Muscle of arm (tissue), 12 donors: ENCODE data around the gene RTEL1. TPM values are rescaled to one million over a fixed set of nuclear protein-coding genes. Genes with fewer than 3 reads are reported as not detected.

Experiments used
- DNase-seq: peaks from one replicate; pipeline ENCODE4 v3.0.0-alpha.2; 2013
- polyA plus RNA-seq, 12 donors: library from polyadenylated mRNA; unstranded; fragments of 120-200 nt; gene quantifications; one replicate each; pipeline ENCODE4 v1.2.1, GENCODE V29; 2013; ENCODE audit not compliant: insufficient read length in 12 of 12

RTEL1 gene
- polyA plus RNA-seq, 12 donors, result 8.2 to 18.1 (median 10.8) TPM; not detected in 1

GRCh38 chr20:63740070-63740626, 82.0 kb downstream of the RTEL1 start:
- DNase-seq, result no peak

DNA sequence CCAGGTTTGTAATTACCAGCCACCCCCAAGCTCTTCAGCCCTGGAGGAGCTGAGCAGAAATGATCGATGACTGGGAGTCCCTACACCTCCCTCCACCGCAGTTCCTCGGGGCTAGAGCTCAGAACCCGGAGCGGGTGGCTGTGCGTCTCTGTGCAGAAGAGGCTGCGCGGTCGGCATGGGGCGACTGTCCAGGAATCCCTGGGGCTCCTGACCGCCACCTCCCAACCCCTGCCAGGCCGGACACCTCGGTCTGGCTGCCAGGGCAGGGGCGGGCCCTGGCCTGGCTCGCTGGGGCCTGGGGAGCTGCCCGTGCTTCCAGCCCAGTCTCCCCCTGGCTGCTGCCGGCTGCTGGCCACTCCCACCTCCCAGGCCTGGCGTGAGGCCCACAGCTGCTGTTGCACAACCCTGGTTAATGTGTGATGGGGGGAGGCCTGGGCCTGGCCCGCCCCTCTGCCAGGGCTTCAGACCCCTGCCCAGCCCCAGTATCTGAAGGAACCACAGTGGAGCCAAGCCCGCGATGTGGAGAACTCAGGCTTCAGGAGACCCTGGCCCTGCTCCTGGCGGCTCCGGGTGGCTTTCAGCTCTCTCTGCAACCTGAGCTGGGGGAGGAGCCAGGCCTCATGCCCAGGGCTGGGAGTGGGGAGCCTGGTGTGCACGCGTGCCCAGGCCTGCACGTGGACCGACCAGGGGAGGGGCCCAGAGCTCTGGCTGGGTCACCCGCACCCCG, 82.7 kb downstream of the RTEL1 start:
- peak; percentile 93 for DNase-seq

GRCh38 chr20:63741354-63741675, 83.2 kb downstream of the RTEL1 start:
- DNase-seq, result no peak

DNA sequence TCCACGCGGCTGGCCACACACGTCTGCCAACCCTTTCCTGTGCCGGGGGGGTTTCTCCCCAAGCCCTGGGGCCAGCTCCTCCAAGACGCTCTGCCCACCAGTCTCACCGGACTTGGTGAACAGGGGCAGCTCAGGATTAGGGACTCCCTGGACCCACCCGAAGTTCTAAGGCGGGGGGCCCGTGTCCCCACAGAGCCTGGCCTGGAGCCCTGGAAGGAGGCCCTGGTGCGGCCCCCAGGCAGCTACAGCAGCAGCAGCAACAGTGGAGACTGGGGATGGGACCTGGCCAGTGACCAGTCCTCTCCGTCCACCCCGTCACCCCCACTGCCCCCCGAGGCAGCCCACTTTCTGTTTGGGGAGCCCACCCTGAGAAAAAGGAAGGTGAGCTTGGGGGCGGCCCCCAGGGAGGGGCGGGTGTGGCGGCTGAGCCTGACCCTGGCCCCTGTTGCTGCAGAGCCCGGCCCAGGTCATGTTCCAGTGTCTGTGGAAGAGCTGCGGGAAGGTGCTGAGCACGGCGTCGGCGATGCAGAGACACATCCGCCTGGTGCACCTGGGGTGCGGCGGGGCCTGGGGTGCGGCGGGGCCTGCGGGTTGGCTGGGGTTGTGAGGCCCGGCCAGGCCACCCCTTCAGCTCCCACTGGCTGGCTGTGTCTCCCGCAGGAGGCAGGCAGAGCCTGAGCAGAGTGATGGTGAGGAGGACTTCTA, 83.7 kb downstream of the RTEL1 start:
- no peak for DNase-seq

DNA sequence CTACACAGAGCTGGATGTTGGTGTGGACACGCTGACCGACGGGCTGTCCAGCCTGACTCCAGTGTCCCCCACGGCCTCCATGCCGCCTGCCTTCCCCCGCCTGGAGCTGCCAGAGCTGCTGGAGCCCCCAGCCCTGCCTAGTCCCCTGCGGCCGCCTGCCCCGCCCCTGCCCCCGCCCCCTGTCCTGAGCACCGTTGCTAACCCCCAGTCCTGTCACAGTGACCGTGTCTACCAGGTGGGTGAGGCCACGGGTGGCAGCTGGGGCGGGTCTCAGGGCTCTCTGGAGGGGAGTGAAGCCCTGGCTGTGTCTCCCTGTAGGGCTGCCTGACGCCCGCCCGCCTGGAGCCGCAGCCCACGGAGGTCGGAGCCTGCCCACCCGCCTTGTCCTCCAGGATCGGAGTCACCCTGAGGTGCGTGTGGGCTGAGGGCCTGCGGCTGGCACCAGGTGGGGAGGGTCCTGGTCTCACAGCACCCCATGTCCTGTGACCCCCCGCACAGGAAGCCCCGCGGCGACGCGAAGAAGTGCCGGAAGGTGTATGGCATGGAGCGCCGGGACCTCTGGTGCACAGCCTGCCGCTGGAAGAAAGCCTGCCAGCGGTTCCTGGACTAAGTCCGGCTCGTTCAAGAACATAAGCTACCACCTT, 84.4 kb downstream of the RTEL1 start:
- DNase-seq, result no peak

GRCh38 chr20:63743210-63743970, 85.3 kb downstream of the RTEL1 start:
- DNase-seq, result no peak

DNA sequence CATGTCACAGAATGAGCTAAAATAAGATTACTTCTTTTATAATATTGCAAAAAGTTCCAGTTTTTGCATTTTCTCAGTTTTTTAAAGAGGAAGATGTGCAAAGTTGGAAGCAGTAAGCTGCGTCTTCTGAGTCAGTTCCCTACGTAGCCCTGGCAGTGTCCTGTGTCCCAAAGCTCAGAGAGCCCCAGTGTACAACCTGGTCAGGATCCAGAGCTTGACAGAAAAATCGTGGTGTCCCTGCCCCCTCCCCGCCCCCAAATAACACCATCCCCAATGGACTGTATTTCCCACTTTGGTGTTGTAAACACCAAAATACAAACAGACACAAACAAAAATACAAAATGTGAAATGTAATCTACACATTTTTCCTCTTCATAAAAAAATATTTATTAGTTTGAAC, 86.0 kb downstream of the RTEL1 start:
- no peak for DNase-seq

- no peak for DNase-seq
These were observed 86.7 kb downstream of the RTEL1 start for GRCh38 chr20:63744574-63745423.

GRCh38 chr20:63745424-63745805, 87.3 kb downstream of the RTEL1 start:
- no peak for DNase-seq

Other genes with a start within 250 kb of the RTEL1 start
- gene KCNQ2, start 185.7 kb upstream of the RTEL1 start, polyA plus RNA-seq, result 1 to 10 TPM in 11 of 12 donors, not detected in 1; 1.6 to 5.4 (median 2.9) TPM
- gene EEF1A2, start 159.2 kb upstream of the RTEL1 start, polyA plus RNA-seq, result 1,000 to 10,000 TPM in 1 of 12 donors, 100 to 1,000 TPM in 11; 241 to 1,389 (median 612) TPM
- 1,000 to 10,000 TPM in 1 of 12 donors, 100 to 1,000 TPM in 11; 125 to 1,559 (median 193) TPM for gene PPDPF, start 137.5 kb upstream of the RTEL1 start, polyA plus RNA-seq
- gene PTK6, start 120.9 kb upstream of the RTEL1 start, polyA plus RNA-seq, result 1 to 10 TPM in 1 of 12 donors, under 1 TPM in 9, not detected in 2; 0.14 to 1.4 (median 0.35) TPM
- under 1 TPM in 1 of 12 donors, not detected in 11; 0.08 TPM for gene SRMS, start 110.6 kb upstream of the RTEL1 start, polyA plus RNA-seq
- gene FNDC11, start 104.2 kb upstream of the RTEL1 start, polyA plus RNA-seq, result under 1 TPM in 8 of 12 donors, not detected in 4; 0.07 to 0.81 (median 0.17) TPM
- gene HELZ2, start 84.1 kb upstream of the RTEL1 start, polyA plus RNA-seq, result 10 to 100 TPM in 3 of 12 donors, 1 to 10 TPM in 8, not detected in 1; 4.3 to 18.8 (median 6.4) TPM
- gene GMEB2, start 31.2 kb upstream of the RTEL1 start, polyA plus RNA-seq, result 10 to 100 TPM in 1 of 12 donors, 1 to 10 TPM in 10, not detected in 1; 5.8 to 11.0 (median 7.1) TPM
- 10 to 100 TPM in 9 of 12 donors, 1 to 10 TPM in 2, not detected in 1; 8.8 to 48.5 (median 11.5) TPM for gene STMN3, start 4.9 kb upstream of the RTEL1 start, polyA plus RNA-seq
- 1 to 10 TPM in 6 of 12 donors, under 1 TPM in 4, not detected in 2; 0.34 to 5.1 (median 1.3) TPM for gene TNFRSF6B, start 38.3 kb downstream of the RTEL1 start, polyA plus RNA-seq
- gene ARFRP1, start 49.7 kb downstream of the RTEL1 start, polyA plus RNA-seq, result 10 to 100 TPM in 11 of 12 donors, not detected in 1; 21.0 to 29.5 (median 23.0) TPM
- gene ZGPAT, start 49.7 kb downstream of the RTEL1 start, polyA plus RNA-seq, result 10 to 100 TPM in 11 of 12 donors, not detected in 1; 10.3 to 44.2 (median 12.0) TPM
- 10 to 100 TPM in 1 of 12 donors, 1 to 10 TPM in 10, not detected in 1; 1.9 to 11.8 (median 3.6) TPM for gene LIME1, start 78.4 kb downstream of the RTEL1 start, polyA plus RNA-seq
- gene SLC2A4RG, start 81.5 kb downstream of the RTEL1 start, polyA plus RNA-seq, result 100 to 1,000 TPM in 8 of 12 donors, 10 to 100 TPM in 3, not detected in 1; 81.5 to 182 (median 102) TPM
- 10 to 100 TPM in 10 of 12 donors, 1 to 10 TPM in 1, not detected in 1; 9.7 to 23.8 (median 15.9) TPM for gene ZBTB46, start 173.0 kb downstream of the RTEL1 start, polyA plus RNA-seq
- gene ABHD16B, start 203.2 kb downstream of the RTEL1 start, polyA plus RNA-seq, result not detected
- gene TPD52L2, start 207.0 kb downstream of the RTEL1 start, polyA plus RNA-seq, result 10 to 100 TPM in 11 of 12 donors, not detected in 1; 69.3 to 87.5 (median 77.7) TPM
- 10 to 100 TPM in 11 of 12 donors, not detected in 1; 22.3 to 35.9 (median 29.6) TPM for gene DNAJC5, start 236.8 kb downstream of the RTEL1 start, polyA plus RNA-seq